Spleen (tissue), 11 donors: ENCODE measurements around the gene NATD1. TPM values are rescaled to one million over a fixed set of nuclear protein-coding genes. Genes with fewer than 3 reads are reported as not detected.
A peak's percentile ranks its signal among the peaks of the same experiment; 100 is the strongest.

Source experiments
- DNase-seq: peaks from one replicate; pipeline ENCODE4 v3.0.0-alpha.2; 2020
- H3K27ac ChIP-seq, 8 donors: fragments of 200-600 bp; sonication (generic) in 7 of 8; 1 replicate in 4 of 8; 2 replicates in 4 of 8; pipeline versions ENCODE4 v1.5.0 to v1.8.0; 2016 to 2021; ENCODE audit warnings: inconsistent platforms in 4 of 8, mild to moderate bottlenecking in 4 of 8, moderate library complexity in 1 of 8
- H3K27me3 ChIP-seq, 7 donors: fragments of 200-600 bp; sonication (generic) in 6 of 7; replicated peaks in 1 of 7; 1 replicate in 4 of 7; 2 replicates in 3 of 7; pipeline versions ENCODE4 v1.5.0 to v1.8.0; 2016 to 2021; ENCODE audit warnings: inconsistent platforms in 3 of 7, mild to moderate bottlenecking in 1 of 7
- H3K36me3 ChIP-seq, 6 donors: fragments of 200-600 bp; sonication (generic) in 5 of 6; 1 replicate in 4 of 6; 2 replicates in 2 of 6; pipeline versions ENCODE4 v1.5.0 to v1.8.0; 2016 to 2021; ENCODE audit warnings: inconsistent platforms in 2 of 6
- H3K4me1 ChIP-seq, 6 donors: fragments of 200-600 bp; sonication (generic) in 5 of 6; 1 replicate in 3 of 6; 2 replicates in 3 of 6; pipeline versions ENCODE4 v1.5.0 to v1.8.0; 2016 to 2021; ENCODE audit warnings: inconsistent platforms in 3 of 6
- H3K4me3 ChIP-seq, 8 donors: fragments of 200-600 bp; sonication (generic) in 7 of 8; 1 replicate in 4 of 8; 2 replicates in 4 of 8; pipeline versions ENCODE4 v1.5.0 to v1.8.0; 2016 to 2021; ENCODE audit warnings: inconsistent platforms in 4 of 8, mild to moderate bottlenecking in 4 of 8, moderate library complexity in 2 of 8
- H3K9me3 ChIP-seq, 8 donors: fragments of 200-600 bp; sonication (generic) in 7 of 8; 1 replicate in 4 of 8; 2 replicates in 4 of 8; pipeline versions ENCODE4 v1.5.0 to v1.8.0; 2016 to 2021; ENCODE audit warnings: inconsistent platforms in 4 of 8
- POLR2A ChIP-seq, 3 donors: fragments of 450-650 bp; IDR thresholded peaks; one replicate each; pipeline ENCODE4 v1.5.1; 2017; ENCODE audit warnings: antibody characterized with exemption in 3 of 3, mild to moderate bottlenecking in 1 of 3
- POLR2AphosphoS5 ChIP-seq, 3 donors: sonication (generic); formaldehyde crosslinking; IDR thresholded peaks; one replicate each; pipeline ENCODE4 v1.5.1; 2017; ENCODE audit warnings: antibody characterized with exemption in 3 of 3
- whole genome bisulfite sequencing, 5 donors: extraction: QIAGEN DNeasy Blood & Tissue Kit in 3 of 5; methylation state at CpG; one replicate each; pipeline versions ENCODE4 v1.1.5 to v1.1.7; 2013 to 2018; 5-methylcytosine and 5-hydroxymethylcytosine counted together
- intact Hi-C: fragments of 100-400 bp; cut with DNase I; formaldehyde crosslinking; loops from one replicate; pipeline ENCODE4 v1.15.0; 2023; ENCODE audit warnings: low total_unique reads
- polyA plus RNA-seq, 3 donors: library from polyadenylated mRNA; stranded (reverse); fragments of 200-250 nt; gene quantifications; one replicate each; pipeline ENCODE4 v1.2.1, GENCODE V29; 2013
- total RNA-seq, 7 donors: library from RNA; depleted of rRNA in 3 of 7; stranded (reverse); fragments of >200 nt in 3 of 7; fragmentation: NEBNext Ultra II Directional in 4 of 7; extraction: Animal tissue kit (Norgen Biotek cat#: 25700) in 4 of 7; gene quantifications; one replicate each; pipeline versions ENCODE4 v1.1.0 to v1.2.1, GENCODE V29; 2016 to 2021
- TF ChIP-seq, protein P1 (sequence below), 11 experiments: fragments of 200-600 bp in 7 of 11; fragments of 450-650 bp in 4 of 11; sonication (generic) in 4 of 11; IDR thresholded peaks in 8 of 11; conservative IDR thresholded peaks in 3 of 11; 1 replicate in 7 of 11; 2 replicates in 4 of 11; pipeline versions ENCODE4 v1.4.0 to v1.8.0; 2016 to 2021; ENCODE audit warnings: antibody characterized with exemption in 11 of 11, inconsistent platforms in 4 of 11, mild to moderate bottlenecking in 1 of 11
- donor health status: healthy with polysubstance abuse.
- donor health status: DM: no; HTN: no; CAD: no; lungs with moderate emphysema.
- donor health status: DM: no; HTN: no; CAD: no.
- donor health status: Bipolar disorder and iron deficiency.
- donor health status: healthy.
- donor health status: DM: no; HTN: no; CAD: no.
- donor health status: DM: yes; HTN: yes; CAD: no.

NATD1 gene
- total and polyA plus RNA-seq, 10 donors = 1.3 to 31.0 (median 12.6) TPM

GRCh38 chr17:21294321-21295035 lies 41.3 kb upstream of the NATD1 start:
- Histone ChIP-seq H3K27ac (peak overlapping the region in 1 of 8 donors; percentile 8), H3K36me3 (peaks cover 3 to 94% (median 18%) of the 10 kb centered on the region in 6 donors), H3K4me3 (no peak overlapping the region), H3K9me3 (no peaks in the 10 kb centered on the region), H3K4me1 (peaks cover 10 to 87% (median 42%) of the 10 kb centered on the region in 6 donors), H3K27me3 (peaks cover 0 to 4% (median 0%) of the 10 kb centered on the region in 7 donors)
- no peak for DNase-seq
- TF ChIP-seq, protein P1, sequence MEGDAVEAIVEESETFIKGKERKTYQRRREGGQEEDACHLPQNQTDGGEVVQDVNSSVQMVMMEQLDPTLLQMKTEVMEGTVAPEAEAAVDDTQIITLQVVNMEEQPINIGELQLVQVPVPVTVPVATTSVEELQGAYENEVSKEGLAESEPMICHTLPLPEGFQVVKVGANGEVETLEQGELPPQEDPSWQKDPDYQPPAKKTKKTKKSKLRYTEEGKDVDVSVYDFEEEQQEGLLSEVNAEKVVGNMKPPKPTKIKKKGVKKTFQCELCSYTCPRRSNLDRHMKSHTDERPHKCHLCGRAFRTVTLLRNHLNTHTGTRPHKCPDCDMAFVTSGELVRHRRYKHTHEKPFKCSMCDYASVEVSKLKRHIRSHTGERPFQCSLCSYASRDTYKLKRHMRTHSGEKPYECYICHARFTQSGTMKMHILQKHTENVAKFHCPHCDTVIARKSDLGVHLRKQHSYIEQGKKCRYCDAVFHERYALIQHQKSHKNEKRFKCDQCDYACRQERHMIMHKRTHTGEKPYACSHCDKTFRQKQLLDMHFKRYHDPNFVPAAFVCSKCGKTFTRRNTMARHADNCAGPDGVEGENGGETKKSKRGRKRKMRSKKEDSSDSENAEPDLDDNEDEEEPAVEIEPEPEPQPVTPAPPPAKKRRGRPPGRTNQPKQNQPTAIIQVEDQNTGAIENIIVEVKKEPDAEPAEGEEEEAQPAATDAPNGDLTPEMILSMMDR (IDR thresholded peaks at IDR 0.05 in 8 of 11, conservative IDR thresholded peaks at IDR 0.05 in 3 of 11) = no peak
- TF ChIP-seq POLR2A (IDR thresholded peaks at IDR 0.05) (no peak), POLR2AphosphoS5 (IDR thresholded peaks at IDR 0.05) (no peak)
- intact Hi-C loops = no loop called here
- WGBS, 5 donors = 67 to 73% (median 70%) methylated on average over 12 of the region's 12 CpGs

DNA sequence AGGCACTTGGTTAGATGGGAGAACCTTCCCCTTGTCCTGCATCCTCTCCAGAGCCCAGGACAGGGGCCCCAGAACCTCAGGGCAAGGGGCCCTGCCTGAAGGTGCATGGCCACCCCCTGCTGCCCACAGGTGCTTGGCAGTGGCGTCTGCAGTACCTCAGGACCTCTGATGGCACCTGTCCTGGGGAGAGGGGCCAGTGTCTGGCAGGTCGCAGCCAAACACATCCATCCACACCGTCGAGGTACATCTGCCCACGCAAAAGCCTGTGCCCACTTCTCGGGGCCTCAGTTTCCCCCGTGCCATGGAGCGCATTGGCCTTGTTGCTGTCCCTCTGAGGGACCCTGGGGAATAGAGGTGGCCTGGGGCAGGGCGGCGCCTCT lies 40.6 kb upstream of the NATD1 start:
- Histone ChIP-seq H3K4me1 (peaks cover 17 to 93% (median 49%) of the 10 kb centered on the region in 6 donors), H3K36me3 (peaks cover 1 to 89% (median 11%) of the 10 kb centered on the region in 6 donors), H3K27me3 (peaks cover 0 to 4% (median 0%) of the 10 kb centered on the region in 7 donors), H3K4me3 (no peak overlapping the region), H3K27ac (no peak overlapping the region), H3K9me3 (no peaks in the 10 kb centered on the region)
- TF ChIP-seq, protein P1 (IDR thresholded peaks at IDR 0.05 in 8 of 11, conservative IDR thresholded peaks at IDR 0.05 in 3 of 11) = no peak
- TF ChIP-seq POLR2A (IDR thresholded peaks at IDR 0.05) (no peak), POLR2AphosphoS5 (IDR thresholded peaks at IDR 0.05) (no peak)
- intact Hi-C loops = no loop called here
- no peak for DNase-seq
- 51 to 68% (median 63%) methylated on average over 10 of the region's 10 CpGs for WGBS, 5 donors

DNA sequence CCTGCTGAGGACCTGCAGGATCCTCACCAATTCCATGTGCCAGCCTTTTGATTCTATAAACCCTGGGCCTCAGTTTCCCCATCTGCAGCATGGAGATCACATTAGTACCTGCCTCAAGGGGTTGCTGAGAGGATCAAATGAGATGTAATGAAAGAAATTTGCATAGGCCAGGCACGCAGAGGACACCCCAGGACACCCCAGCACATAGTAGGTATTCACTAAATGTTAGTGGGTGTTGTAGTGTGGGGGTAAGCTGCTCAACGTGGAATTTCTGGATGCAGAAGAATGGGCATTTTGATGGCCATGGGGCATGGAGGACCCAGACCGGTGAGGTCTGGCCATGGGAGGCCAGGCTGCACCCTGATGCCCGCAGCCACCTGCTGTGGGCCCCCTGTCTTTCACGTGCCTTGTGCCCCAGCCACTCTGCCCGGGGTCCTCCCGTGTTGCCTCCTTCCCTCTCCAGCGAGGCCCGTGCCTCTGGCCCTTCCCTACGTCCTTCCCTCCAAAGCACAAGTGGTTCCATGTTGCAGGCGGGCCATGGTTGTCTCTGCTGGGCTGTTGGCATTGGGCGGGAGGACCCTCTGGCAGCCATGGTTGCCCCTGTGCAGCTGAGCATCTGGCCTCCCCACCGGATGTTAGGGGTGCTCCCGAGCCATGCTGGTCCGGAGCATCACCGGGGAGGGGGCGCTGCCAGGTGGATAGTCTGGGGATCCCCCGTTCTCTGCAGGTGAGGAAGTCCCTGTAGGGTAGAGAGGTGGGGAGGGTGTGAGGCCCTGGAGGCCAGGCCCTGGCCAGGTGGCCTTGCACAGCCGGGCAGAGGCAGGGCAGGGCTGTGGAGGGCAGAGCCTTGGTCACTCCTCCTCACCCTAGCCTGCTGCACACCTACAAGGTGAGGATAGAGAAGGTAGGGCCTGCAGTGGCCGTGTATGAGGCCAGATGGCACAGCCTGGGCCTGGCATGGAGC lies 39.9 kb upstream of the NATD1 start:
- peaks cover 0 to 4% (median 0%) of the 10 kb centered on the region in 7 donors for H3K27me3 ChIP-seq
- intact Hi-C loops = no loop called here
- DNase-seq = no peak
- H3K36me3 ChIP-seq = peaks cover 0 to 82% (median 5%) of the 10 kb centered on the region in 6 donors
- no peak overlapping the region for H3K27ac ChIP-seq
- no peak overlapping the region for H3K4me3 ChIP-seq
- H3K4me1 ChIP-seq = peaks cover 24 to 100% (median 56%) of the 10 kb centered on the region in 6 donors
- H3K9me3 ChIP-seq = no peaks in the 10 kb centered on the region
- WGBS, 5 donors = 78 to 84% (median 82%) methylated on average over 20 of the region's 20 CpGs
- TF ChIP-seq, protein P1 (IDR thresholded peaks at IDR 0.05 in 8 of 11, conservative IDR thresholded peaks at IDR 0.05 in 3 of 11) = no peak
- TF ChIP-seq POLR2AphosphoS5 (IDR thresholded peaks at IDR 0.05) = peak in 1 of 3 donors; percentile 60
